IPS-18c (cell line): ENCODE results near the gene ZNF217.
"Not testable (repeated sequence)": the region's sequence is repeated elsewhere in the genome, so short reads cannot be mapped to it uniquely, and the experiment has no call there.

ENCODE experiments used
- H3K4me3 ChIP-seq: 2 replicates; pipeline ENCODE4 v1.7.0; 2013; ENCODE audit warnings: low read depth, mild to moderate bottlenecking, low read length, moderate library complexity; ENCODE audit not compliant: insufficient read depth
- H3K9me3 ChIP-seq: one replicate; pipeline ENCODE4 v1.6.1; 2013; ENCODE audit warnings: mild to moderate bottlenecking, low read length, moderate library complexity; ENCODE audit not compliant: control insufficient read depth, insufficient read depth

The ZNF217 gene

GRCh38 chr20:53562104-53562764, 31.4 kb downstream of the ZNF217 start:
- not testable (repeated sequence) for H3K9me3 ChIP-seq, H3K4me3 ChIP-seq

- Histone ChIP-seq H3K9me3 (peaks cover 3% of the 10 kb centered on the region), H3K4me3 (no peak overlapping the region)
These were observed 32.1 kb downstream of the ZNF217 start for GRCh38 chr20:53561505-53561904.

- H3K4me3 ChIP-seq = no peak overlapping the region
These were observed 33.8 kb downstream of the ZNF217 start for GRCh38 chr20:53559816-53560215.

GRCh38 chr20:53557130-53557529, 36.5 kb downstream of the ZNF217 start:
- no peak overlapping the region for H3K4me3 ChIP-seq

More at GRCh38 chr20:53559816-53560215, 33.8 kb downstream of the ZNF217 start:
- H3K9me3 ChIP-seq = peaks cover 3% of the 10 kb centered on the region

GRCh38 chr20:53556267-53556897, 37.3 kb downstream of the ZNF217 start:
- no peak overlapping the region for H3K4me3 ChIP-seq
- H3K9me3 ChIP-seq = peaks cover 3% of the 10 kb centered on the region

More at GRCh38 chr20:53557130-53557529, 36.5 kb downstream of the ZNF217 start:
- H3K9me3 ChIP-seq = peaks cover 3% of the 10 kb centered on the region

- Histone ChIP-seq H3K4me3 (no peak overlapping the region), H3K9me3 (peaks cover 3% of the 10 kb centered on the region)
These were observed 37.8 kb downstream of the ZNF217 start for GRCh38 chr20:53555816-53556215.

- Histone ChIP-seq H3K9me3 (peaks cover 2% of the 10 kb centered on the region), H3K4me3 (no peak overlapping the region)
These were observed 38.6 kb downstream of the ZNF217 start for GRCh38 chr20:53555081-53555480.

- H3K9me3 ChIP-seq, H3K4me3 ChIP-seq: not testable (repeated sequence)
These were observed 41.1 kb downstream of the ZNF217 start for GRCh38 chr20:53552572-53552893.

GRCh38 chr20:53551719-53552571, 41.7 kb downstream of the ZNF217 start:
- H3K9me3 ChIP-seq, H3K4me3 ChIP-seq: not testable (repeated sequence)

GRCh38 chr20:53550280-53551187, 43.1 kb downstream of the ZNF217 start:
- H3K9me3 ChIP-seq = no peaks in the 10 kb centered on the region
- no peak overlapping the region for H3K4me3 ChIP-seq

- Histone ChIP-seq H3K9me3 (no peaks in the 10 kb centered on the region), H3K4me3 (no peak overlapping the region)
These were observed 45.9 kb downstream of the ZNF217 start for GRCh38 chr20:53547664-53548239.

GRCh38 chr20:53539516-53539915, 54.1 kb downstream of the ZNF217 start:
- no peak overlapping the region for H3K4me3 ChIP-seq
- no peaks in the 10 kb centered on the region for H3K9me3 ChIP-seq

GRCh38 chr20:53536382-53536781, 57.3 kb downstream of the ZNF217 start:
- not testable (repeated sequence) for H3K4me3 ChIP-seq, H3K9me3 ChIP-seq

GRCh38 chr20:53535878-53536277, 57.8 kb downstream of the ZNF217 start:
- Histone ChIP-seq H3K4me3 (no peak overlapping the region), H3K9me3 (no peaks in the 10 kb centered on the region)

GRCh38 chr20:53534037-53534436, 59.6 kb downstream of the ZNF217 start:
- Histone ChIP-seq H3K4me3 (no peak overlapping the region), H3K9me3 (no peaks in the 10 kb centered on the region)

GRCh38 chr20:53533500-53533899, 60.1 kb downstream of the ZNF217 start:
- H3K4me3 ChIP-seq = no peak overlapping the region

More at GRCh38 chr20:53533500-53533899, 60.1 kb downstream of the ZNF217 start:
- H3K9me3 ChIP-seq = no peaks in the 10 kb centered on the region
